Rectal smooth muscle tissue (tissue), 1 donor: ENCODE results near the gene TMEM95.

Experiments
- H3K27ac ChIP-seq: one replicate; pipeline ENCODE4 v1.7.0; 2013; ENCODE audit warnings: low read depth, low read length, inconsistent platforms
- H3K27me3 ChIP-seq: one replicate; pipeline ENCODE4 v1.7.0; 2013; ENCODE audit warnings: low read length; ENCODE audit not compliant: control insufficient read depth, insufficient read depth
- H3K36me3 ChIP-seq: one replicate; pipeline ENCODE4 v1.7.0; 2013; ENCODE audit warnings: low read length; ENCODE audit not compliant: control insufficient read depth, insufficient read depth
- H3K4me1 ChIP-seq: one replicate; pipeline ENCODE4 v1.7.0; 2013; ENCODE audit warnings: low read length; ENCODE audit not compliant: control insufficient read depth, insufficient read depth
- H3K4me3 ChIP-seq: one replicate; pipeline ENCODE4 v1.7.0; 2013; ENCODE audit warnings: low read length
- H3K9ac ChIP-seq: one replicate; pipeline ENCODE4 v1.7.0; 2013; ENCODE audit warnings: low read length

TMEM95 gene

DNA sequence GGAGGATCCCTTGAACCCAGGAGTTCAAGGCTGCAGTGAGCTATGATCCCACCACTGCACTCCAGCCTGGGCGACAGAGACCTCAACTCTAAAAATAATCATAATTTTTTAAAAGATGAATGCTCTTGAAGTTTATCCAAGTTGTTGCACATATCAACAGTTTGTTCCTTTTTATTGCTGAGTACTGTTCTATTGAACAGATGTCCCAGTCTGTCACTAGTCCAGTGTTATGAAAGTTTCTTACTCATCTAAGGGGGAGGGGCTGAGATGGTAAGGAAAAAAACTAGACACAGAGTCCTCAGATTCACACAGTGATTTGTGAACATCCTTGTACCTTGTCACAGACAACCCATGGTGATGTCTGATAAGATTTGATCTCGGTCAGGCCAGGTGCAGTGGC, 14.8 kb upstream of the TMEM95 start:
- H3K4me1 ChIP-seq = no peaks in the 10 kb centered on the region
- peaks cover 5% of the 10 kb centered on the region for H3K27me3 ChIP-seq
- no peak overlapping the region for H3K4me3 ChIP-seq
- no peak overlapping the region for H3K27ac ChIP-seq
- no peak overlapping the region for H3K9ac ChIP-seq
- H3K36me3 ChIP-seq = no peaks in the 10 kb centered on the region

DNA sequence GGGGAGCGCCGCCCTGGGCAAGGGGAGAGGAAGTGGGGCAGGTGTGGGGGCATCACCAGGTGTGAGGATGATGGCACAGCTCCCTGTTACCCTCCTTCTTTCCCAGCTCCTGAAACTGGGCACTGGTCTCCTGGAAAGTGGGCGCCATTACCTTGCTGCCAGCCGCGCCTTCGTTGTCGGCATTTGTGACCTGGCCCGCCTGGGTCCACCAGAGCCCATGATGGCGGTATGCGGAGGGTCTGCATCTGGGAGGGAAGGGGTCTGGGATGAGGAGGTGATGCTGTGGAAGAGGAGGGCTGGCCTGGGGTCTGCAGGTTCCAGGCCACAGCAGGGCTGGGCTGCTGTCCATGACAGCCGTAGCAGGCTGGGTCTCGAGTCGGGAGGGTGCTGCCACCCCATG, 13.1 kb upstream of the TMEM95 start:
- no peaks in the 10 kb centered on the region for H3K4me1 ChIP-seq
- no peaks in the 10 kb centered on the region for H3K36me3 ChIP-seq
- H3K9ac ChIP-seq = no peak overlapping the region
- H3K27me3 ChIP-seq = peaks cover 5% of the 10 kb centered on the region
- no peak overlapping the region for H3K27ac ChIP-seq
- no peak overlapping the region for H3K4me3 ChIP-seq

DNA sequence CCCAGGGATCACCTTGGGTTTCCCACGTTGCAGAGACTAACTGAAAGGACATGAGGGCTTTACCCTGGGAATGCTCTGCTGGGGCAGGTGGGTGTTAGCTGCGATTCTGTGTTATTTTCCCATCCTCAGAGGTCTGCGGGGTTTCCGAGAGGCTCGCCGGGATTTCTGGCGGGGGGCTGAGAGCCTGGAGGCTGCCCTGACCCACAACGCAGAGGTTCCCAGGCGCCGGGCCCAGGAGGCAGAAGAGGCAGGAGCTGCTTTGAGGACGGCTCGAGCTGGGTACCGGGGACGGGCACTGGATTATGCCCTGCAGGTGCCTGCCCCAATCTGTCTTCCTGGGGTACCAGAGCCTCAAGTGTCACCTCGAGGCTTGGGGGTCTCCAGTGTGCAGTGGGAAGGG, 11.7 kb upstream of the TMEM95 start:
- H3K4me1 ChIP-seq = no peaks in the 10 kb centered on the region

DNA sequence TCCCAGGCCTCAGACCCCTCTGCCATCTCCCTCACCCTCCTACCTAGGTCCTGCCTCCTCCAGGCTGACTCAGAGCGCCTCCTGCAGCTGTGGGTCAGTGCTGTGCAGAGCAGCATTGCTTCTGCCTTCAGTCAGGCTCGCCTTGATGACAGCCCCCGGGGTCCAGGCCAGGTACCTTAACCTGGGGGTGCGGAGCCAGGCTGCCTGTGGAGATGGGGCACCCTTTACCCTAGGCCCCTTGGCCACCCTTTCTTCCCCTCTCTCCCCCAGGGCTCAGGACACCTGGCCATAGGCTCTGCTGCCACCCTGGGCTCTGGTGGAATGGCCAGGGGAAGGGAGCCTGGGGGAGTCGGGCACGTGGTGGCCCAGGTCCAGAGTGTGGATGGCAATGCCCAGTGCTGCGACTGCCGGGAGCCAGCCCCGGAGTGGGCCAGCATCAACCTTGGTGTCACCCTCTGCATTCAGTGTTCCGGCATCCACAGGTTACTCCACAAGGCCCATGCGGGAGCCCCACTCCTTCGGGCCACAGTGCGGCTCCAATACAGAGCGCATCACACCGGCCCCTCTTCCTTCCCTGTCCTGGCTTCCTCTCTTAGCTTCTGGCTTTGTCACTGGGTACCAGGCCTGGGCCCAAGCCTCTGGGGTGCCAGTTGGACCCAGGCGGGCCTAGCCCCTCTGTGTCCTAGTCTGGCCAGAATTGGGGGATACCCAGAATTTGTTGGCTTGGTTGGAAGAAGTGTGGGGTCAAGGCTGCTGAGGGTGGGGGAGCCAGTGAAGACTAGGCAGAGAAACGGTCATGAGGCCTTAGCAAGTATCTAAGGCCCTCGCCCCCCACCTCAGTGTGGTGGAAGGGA, 8.0 kb upstream of the TMEM95 start:
- Histone ChIP-seq H3K4me3 (no peak overlapping the region), H3K36me3 (no peaks in the 10 kb centered on the region), H3K27me3 (peaks cover under 1% of the 10 kb centered on the region), H3K27ac (no peak overlapping the region), H3K9ac (no peak overlapping the region), H3K4me1 (no peaks in the 10 kb centered on the region)

More for the DNA sequence above, 11.7 kb upstream of the TMEM95 start:
- Histone ChIP-seq H3K27me3 (peaks cover 5% of the 10 kb centered on the region), H3K36me3 (no peaks in the 10 kb centered on the region), H3K9ac (no peak overlapping the region), H3K4me3 (no peak overlapping the region), H3K27ac (no peak overlapping the region)

DNA sequence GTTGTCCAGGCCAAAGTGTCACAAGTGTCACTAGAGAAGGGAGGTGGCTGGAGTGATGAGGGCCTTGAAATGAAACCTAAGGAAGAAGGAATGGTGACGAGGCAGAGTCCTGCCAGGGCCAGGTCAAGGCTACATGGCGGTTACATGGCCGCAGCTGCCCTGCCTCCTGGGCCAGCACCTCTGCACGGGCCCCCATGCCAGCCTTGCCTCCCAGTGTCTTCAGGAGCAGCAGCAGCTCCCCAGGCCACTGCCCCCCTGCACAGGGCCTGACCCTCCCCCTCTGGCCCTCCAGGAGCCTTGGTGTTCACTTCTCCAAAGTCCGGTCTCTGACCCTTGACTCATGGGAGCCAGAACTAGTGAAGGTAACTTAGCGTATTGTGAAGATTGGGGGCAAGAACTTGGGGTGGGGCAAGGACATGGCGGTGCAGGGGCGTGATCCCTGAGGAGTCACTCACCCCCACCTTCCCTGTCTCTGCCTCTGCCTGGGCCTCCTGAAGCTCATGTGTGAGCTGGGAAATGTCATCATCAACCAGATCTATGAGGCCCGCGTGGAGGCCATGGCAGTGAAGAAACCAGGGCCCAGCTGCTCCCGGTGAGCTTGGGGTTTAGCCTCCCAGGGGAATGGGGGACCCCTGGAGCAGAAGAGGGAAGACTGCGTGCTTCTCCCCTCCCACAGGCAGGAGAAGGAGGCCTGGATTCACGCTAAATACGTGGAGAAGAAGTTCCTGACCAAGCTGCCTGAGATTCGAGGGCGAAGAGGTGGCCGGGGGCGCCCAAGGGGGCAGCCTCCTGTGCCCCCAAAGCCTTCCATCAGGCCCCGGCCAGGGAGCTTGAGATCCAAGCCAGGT, 7.1 kb upstream of the TMEM95 start:
- no peaks in the 10 kb centered on the region for H3K27me3 ChIP-seq
- H3K36me3 ChIP-seq = no peaks in the 10 kb centered on the region
- H3K4me1 ChIP-seq = peaks cover 4% of the 10 kb centered on the region
- no peak overlapping the region for H3K27ac ChIP-seq
- H3K9ac ChIP-seq = no peak overlapping the region
- no peak overlapping the region for H3K4me3 ChIP-seq

DNA sequence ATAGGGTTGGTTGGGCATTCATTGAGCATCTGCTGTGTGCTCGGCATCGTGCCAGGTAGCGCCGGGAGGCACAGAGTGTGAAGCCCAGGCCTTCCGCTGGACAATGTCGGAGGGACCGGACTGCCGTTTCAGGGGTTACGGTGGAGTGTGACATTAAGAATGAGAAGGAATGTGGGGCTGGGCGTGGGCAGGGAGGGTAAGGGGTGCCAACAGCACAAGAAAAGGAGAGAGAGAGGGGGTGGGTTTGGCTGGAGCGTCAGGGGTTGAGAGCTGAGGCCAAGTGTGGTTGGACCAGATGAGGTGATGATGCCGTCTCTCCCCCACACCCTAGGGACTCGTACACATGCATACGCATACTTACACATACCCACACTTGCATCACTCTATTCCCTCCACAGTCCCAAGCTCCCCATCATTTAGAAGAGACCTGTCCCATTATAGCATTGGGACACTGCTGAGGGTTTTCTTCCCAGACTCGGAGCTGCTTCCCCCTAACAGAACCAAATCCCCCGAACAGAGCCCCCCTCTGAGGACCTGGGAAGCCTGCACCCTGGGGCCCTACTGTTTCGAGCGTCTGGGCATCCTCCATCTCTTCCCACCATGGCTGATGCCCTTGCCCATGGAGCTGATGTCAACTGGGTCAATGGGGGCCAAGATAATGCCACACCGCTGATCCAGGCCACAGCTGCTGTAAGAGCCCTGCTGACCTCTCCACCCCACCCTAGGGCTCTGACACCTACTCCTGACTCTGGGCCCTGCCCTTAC, 6.3 kb upstream of the TMEM95 start:
- no peaks in the 10 kb centered on the region for H3K27me3 ChIP-seq
- no peak overlapping the region for H3K9ac ChIP-seq
- no peak overlapping the region for H3K27ac ChIP-seq
- H3K36me3 ChIP-seq = no peaks in the 10 kb centered on the region
- H3K4me1 ChIP-seq = peaks cover 4% of the 10 kb centered on the region
- no peak overlapping the region for H3K4me3 ChIP-seq

DNA sequence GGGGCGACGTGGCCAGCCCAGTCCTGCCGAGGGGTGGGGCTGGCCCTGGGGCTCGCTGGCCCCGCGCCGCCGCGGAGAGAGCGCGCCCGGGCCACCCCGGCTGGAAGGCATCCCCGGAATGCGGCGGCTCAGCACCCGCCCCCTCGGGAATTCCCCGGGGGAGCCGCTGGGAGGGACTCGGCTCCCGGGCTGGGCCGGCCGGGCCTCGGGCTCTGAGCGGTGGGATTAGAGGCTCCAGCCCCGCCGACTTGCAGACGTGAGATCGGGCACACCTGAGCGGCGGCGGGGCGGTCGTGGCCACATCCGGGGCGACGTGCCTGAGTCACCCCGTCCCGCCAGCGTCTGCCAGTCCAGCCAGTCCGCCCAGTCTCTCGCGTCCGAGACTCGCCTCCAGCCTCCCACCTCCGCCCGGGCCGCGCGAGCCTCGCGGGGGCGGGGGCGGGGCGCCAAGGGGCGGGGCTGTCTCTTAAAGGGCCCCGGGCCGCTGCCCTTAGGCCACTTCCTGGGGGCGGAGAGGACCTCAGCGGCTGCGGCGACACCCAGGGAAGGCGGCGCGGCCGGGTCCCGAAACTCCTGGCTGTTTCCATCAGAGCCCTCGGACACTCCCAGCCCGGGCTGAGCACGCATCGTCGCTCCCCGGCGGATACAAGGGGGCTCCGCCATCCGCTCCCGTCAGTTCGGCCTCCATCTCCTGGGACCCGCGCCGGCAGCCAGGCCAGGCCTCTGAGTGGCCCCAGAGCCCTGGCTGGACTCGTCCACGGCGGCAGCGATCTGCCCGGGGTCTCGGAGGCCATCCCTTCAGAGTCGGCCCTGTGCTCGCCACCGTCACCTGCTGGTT, 3.1 kb upstream of the TMEM95 start, which contains the start of gene KCTD11:
KCTD11 (plus strand) TSS at position 498 of the 838 bp plus-strand sequence.
- Histone ChIP-seq H3K4me1 (peaks cover 4% of the 10 kb centered on the region), H3K27ac (peak within 1 kb of the TSS; percentile 98), H3K27me3 (no peaks in the 10 kb centered on the region), H3K9ac (peak within 1 kb of the TSS; percentile 91), H3K36me3 (no peaks in the 10 kb centered on the region), H3K4me3 (peak within 1 kb of the TSS; percentile 90)

DNA sequence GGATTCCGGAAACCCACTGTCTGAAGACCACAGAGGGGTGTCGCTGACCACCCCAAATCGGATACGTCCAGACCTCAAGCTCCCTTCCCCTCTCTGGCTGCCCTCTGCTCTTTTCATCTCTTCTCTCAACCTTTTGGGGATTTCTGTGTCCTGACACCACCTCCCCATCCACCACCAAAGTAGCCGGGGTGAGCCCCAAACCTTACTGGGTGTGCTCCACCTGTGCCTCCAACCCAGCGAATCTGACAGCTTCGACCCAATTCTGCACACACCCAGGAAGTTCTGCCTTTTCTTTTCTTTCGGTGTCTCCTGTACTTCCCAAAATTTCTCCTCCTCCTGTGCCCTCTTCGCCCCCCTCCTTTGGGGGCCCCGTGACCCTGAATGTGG, 2.5 kb upstream of the TMEM95 start:
- Histone ChIP-seq H3K27me3 (no peaks in the 10 kb centered on the region), H3K27ac (peak overlapping the region; percentile 98), H3K9ac (peak overlapping the region; percentile 24), H3K4me1 (peaks cover 4% of the 10 kb centered on the region), H3K4me3 (peak overlapping the region; percentile 90), H3K36me3 (no peaks in the 10 kb centered on the region)

DNA sequence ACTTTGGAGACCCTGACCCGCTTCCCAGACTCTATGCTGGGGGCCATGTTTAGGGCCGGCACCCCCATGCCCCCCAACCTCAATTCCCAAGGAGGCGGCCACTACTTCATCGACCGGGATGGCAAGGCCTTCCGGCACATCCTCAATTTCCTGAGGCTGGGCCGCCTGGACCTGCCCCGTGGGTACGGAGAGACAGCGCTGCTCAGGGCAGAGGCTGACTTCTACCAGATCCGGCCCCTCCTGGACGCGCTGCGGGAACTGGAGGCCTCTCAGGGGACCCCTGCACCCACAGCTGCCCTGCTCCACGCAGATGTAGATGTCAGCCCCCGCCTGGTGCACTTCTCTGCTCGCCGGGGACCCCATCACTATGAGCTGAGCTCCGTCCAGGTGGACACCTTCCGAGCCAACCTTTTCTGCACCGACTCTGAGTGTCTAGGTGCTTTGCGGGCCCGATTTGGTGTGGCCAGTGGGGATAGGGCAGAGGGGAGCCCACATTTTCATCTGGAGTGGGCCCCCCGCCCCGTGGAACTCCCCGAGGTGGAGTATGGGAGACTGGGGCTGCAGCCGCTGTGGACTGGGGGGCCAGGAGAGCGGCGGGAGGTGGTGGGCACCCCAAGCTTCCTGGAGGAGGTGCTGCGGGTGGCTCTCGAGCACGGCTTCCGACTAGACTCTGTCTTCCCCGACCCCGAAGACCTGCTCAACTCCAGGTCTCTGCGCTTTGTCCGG, 1.9 kb upstream of the TMEM95 start:
- peak overlapping the region; percentile 98 for H3K27ac ChIP-seq
- no peak overlapping the region for H3K9ac ChIP-seq
- no peaks in the 10 kb centered on the region for H3K27me3 ChIP-seq

DNA sequence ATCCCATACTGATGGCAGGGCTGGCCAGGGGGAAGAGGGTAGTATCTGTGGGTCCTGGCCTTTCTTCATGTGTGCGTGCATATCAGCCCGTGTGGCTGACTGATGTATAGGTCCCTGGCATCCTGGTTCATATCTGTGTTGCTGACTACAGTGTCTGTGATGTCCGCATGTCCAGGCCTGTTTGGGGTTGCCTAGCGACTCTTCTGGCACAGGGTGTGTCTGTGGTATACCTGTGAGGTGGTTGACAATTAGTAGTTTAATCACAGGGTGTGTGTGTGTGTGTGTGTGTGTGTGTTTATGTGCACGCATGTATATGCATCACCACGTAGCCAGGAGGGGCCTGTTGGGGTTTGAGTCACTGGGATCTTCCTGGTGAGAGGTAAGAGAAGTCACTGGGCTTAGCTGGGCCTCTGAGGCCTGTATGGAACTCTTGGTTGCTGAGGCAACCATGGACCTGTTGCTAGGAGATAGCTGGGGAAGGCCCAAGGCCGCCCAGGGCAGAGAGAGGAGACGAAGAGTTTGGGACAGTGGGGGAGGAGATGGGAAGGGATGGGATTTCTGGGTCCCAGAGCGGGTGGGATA, 603 bp upstream of the TMEM95 start:
- no peak overlapping the region for H3K4me3 ChIP-seq
- no peaks in the 10 kb centered on the region for H3K36me3 ChIP-seq
- H3K27me3 ChIP-seq = no peaks in the 10 kb centered on the region
- H3K27ac ChIP-seq = no peak overlapping the region
- H3K4me1 ChIP-seq = peaks cover 4% of the 10 kb centered on the region
- H3K9ac ChIP-seq = no peak overlapping the region

More for the DNA sequence above, 1.9 kb upstream of the TMEM95 start:
- no peaks in the 10 kb centered on the region for H3K36me3 ChIP-seq
- peak overlapping the region; percentile 90 for H3K4me3 ChIP-seq
- H3K4me1 ChIP-seq = peaks cover 4% of the 10 kb centered on the region

DNA sequence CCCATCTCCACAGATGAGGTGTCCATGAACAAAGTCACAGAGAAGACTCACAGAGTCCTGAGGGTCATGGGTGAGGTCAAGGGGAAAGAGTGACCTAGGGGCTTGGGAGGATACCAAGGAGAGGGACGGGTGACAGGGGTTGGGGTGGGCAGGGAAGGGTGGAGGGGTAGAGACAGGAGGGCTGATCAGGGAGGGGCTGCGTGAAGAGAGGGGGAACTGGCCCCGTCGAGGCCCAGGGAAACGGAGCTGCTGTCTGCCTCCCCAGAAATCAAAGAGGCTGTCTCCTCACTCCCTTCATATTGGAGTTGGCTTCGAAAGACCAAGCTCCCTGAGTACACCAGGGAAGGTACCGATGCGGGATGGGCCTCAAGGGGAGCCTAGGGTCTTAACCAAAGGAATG, 617 bp downstream of the TMEM95 start:
- Histone ChIP-seq H3K9ac (no peak overlapping the region), H3K27ac (peak overlapping the region; percentile 15), H3K36me3 (no peaks in the 10 kb centered on the region), H3K27me3 (no peaks in the 10 kb centered on the region), H3K4me3 (no peak overlapping the region), H3K4me1 (peaks cover 4% of the 10 kb centered on the region)
